HEK293T (cell line): ENCODE data around the gene ZBTB33.
A peak's percentile ranks its signal among the peaks of the same experiment; 100 is the strongest.

Experiments used
- CTCF ChIA-PET: fragments of 350-600 bp; formaldehyde crosslinking; extraction: SDS; loops from one replicate; lab custom pipeline; 2021; ENCODE audit warnings: antibody characterized with exemption, inconsistent platforms; lab: Yijun Ruan, JAX
- POLR2A ChIA-PET: fragments of 350-600 bp; formaldehyde crosslinking; extraction: SDS; loops from one replicate; lab custom pipeline; 2020; ENCODE audit warnings: antibody characterized with exemption, inconsistent platforms; lab: Yijun Ruan, JAX
- DNase-seq: peaks from one replicate; pipeline ENCODE4 v3.0.0; 2012; ENCODE audit warnings: mixed read lengths; ENCODE audit errors: extremely low spot score
- ARNT ChIP-seq: fragments of 450-650 bp; IDR thresholded peaks from 2 replicates; pipeline ENCODE4 v1.6.1; 2017; ENCODE audit warnings: mild to moderate bottlenecking
- BHLHE40 ChIP-seq: fragments of 450-650 bp; IDR thresholded peaks from 2 replicates; pipeline ENCODE4 v1.6.1; 2016; ENCODE audit warnings: mild to moderate bottlenecking, moderate library complexity, borderline replicate concordance
- CTBP1 ChIP-seq: fragments of 450-650 bp; IDR thresholded peaks from 2 replicates; pipeline ENCODE4 v1.6.1; 2016; ENCODE audit warnings: borderline replicate concordance
- ELF4 ChIP-seq: fragments of 450-650 bp; IDR thresholded peaks from 2 replicates; pipeline ENCODE4 v1.6.1; 2017; ENCODE audit warnings: antibody characterized with exemption
- FOXA1 ChIP-seq: fragments of 450-650 bp; IDR thresholded peaks from 2 replicates; pipeline ENCODE4 v1.6.1; 2016; ENCODE audit warnings: mild to moderate bottlenecking
- FOXK2 ChIP-seq: fragments of 450-650 bp; IDR thresholded peaks from 2 replicates; pipeline ENCODE4 v1.6.1; 2016; ENCODE audit warnings: mild to moderate bottlenecking
- FOXM1 ChIP-seq: fragments of 450-650 bp; IDR thresholded peaks from 2 replicates; pipeline ENCODE4 v1.6.1; 2017; ENCODE audit warnings: mild to moderate bottlenecking, borderline replicate concordance
- HDGF ChIP-seq: fragments of 450-650 bp; IDR thresholded peaks from 2 replicates; pipeline ENCODE4 v1.6.1; 2017; ENCODE audit warnings: antibody characterized with exemption, borderline replicate concordance
- L3MBTL2 ChIP-seq: fragments of 450-650 bp; conservative IDR thresholded peaks from 2 replicates; pipeline ENCODE4 v1.6.1; 2016; ENCODE audit warnings: mild to moderate bottlenecking
- LEF1 ChIP-seq: fragments of 450-650 bp; IDR thresholded peaks from 2 replicates; pipeline ENCODE4 v1.6.1; 2017; ENCODE audit warnings: mild to moderate bottlenecking, borderline replicate concordance
- NFRKB ChIP-seq: fragments of 450-650 bp; IDR thresholded peaks from 2 replicates; pipeline ENCODE4 v1.6.1; 2016; ENCODE audit warnings: mild to moderate bottlenecking, moderate library complexity
- SP1 ChIP-seq: fragments of 450-650 bp; IDR thresholded peaks from 2 replicates; pipeline ENCODE4 v1.6.1; 2017
- SUZ12 ChIP-seq: fragments of 450-650 bp; IDR thresholded peaks from 2 replicates; pipeline ENCODE4 v1.6.1; 2016; ENCODE audit warnings: mild to moderate bottlenecking
- TARDBP ChIP-seq: fragments of 450-650 bp; IDR thresholded peaks from 2 replicates; pipeline ENCODE4 v1.6.1; 2016
- ZNF384 ChIP-seq: fragments of 450-650 bp; IDR thresholded peaks from 2 replicates; pipeline ENCODE4 v1.6.1; 2016
- TF ChIP-seq, protein P1 (sequence below): fragments of 450-650 bp; IDR thresholded peaks from 2 replicates; pipeline ENCODE4 v1.6.1; 2016

The ZBTB33 gene

DNA sequence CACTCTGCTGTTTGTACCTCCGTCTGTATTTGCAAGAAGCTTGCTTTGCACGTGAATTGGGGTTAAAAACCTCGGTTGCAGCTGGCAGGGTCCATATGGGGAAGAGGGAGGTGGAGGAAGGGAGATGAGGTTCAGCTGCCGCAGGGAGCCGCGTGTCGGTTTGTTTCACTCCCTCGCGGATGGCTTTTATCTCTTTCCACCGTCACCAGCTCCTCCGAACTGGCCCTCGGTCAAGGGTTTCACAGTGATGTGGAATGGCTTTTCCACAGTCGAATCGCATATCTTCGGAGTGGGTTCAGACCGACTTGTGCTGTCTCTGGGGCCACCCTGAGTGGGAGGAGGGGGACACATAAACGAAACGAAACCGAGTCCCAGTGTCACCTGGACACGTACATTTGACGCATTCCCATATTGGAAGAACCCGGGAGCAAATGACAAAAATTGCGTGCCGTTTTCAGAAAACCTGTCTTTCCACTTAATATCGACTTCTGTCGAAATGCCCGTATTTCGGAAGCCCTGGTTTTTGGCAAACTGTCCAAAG is 929 bp downstream of the ZBTB33 start:
- POLR2A ChIA-PET: interaction anchor here (0.8 to 2.6 kb wide), 6 partner anchors 9 to 58 kb away, joined by 3 to 12 read pairs (median 5); no protein-coding TSS in a partner anchor

DNA sequence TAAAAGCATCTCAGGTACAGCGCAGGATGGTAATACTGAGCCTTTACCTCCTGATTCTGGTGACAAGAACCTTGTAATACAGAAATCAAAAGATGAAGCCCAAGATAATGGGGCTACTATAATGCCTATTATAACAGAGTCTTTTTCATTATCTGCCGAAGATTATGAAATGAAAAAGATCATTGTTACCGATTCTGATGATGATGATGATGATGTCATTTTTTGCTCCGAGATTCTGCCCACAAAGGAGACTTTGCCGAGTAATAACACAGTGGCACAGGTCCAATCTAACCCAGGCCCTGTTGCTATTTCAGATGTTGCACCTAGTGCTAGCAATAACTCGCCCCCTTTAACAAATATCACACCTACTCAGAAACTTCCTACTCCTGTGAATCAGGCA is 3.2 kb downstream of the ZBTB33 start:
- ChIA-PET POLR2A (interaction anchor here (0.8 kb wide), 1 partner anchor 39 kb away, joined by 3 read pairs; no protein-coding TSS in a partner anchor), CTCF (no interaction called here)
- TF ChIP-seq SP1: no peak
- no peak for TF ChIP-seq CTBP1
- TF ChIP-seq FOXM1: no peak
- DNase-seq: no peak

More for the DNA sequence above, 929 bp downstream of the ZBTB33 start:
- peak; percentile 31 for DNase-seq
- CTCF ChIA-PET: interaction anchor here (0.7 kb wide), 1 partner anchor 201 kb away, joined by 3 read pairs; no protein-coding TSS in a partner anchor
- TF ChIP-seq ZNF384: no peak
- TF ChIP-seq L3MBTL2: peak; percentile 34

DNA sequence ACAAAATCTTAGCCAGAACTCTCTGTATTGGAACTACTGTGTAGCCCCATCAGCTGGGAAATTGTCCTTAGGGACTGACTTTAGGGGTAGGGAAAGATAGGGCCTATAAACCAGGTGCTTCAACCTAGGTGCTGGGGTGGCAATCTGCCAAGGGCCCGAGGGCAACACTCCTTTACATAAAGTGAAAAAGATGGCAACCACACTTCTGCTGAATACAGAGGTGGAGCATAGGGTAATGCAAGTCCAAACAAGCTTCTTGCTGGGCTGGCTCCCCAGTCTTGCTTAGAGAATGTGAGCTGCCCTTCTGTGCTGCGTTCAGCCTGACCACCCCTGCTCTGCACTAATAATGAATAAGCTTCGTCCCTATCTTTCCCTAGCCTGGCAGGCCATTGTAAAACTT is 9.8 kb downstream of the ZBTB33 start:
- CTCF ChIA-PET: interaction anchor here (1.2 kb wide), 1 partner anchor 16 kb away, joined by 3 read pairs; no protein-coding TSS in a partner anchor
- TF ChIP-seq FOXA1 (no peak), ARNT (no peak), FOXM1 (no peak), LEF1 (no peak), FOXK2 (no peak), CTBP1 (no peak), ELF4 (no peak), SUZ12 (no peak), BHLHE40 (no peak), NFRKB (no peak), TARDBP (no peak), SP1 (no peak), L3MBTL2 (no peak), HDGF (no peak), ZNF384 (no peak)
- TF ChIP-seq, protein P1, sequence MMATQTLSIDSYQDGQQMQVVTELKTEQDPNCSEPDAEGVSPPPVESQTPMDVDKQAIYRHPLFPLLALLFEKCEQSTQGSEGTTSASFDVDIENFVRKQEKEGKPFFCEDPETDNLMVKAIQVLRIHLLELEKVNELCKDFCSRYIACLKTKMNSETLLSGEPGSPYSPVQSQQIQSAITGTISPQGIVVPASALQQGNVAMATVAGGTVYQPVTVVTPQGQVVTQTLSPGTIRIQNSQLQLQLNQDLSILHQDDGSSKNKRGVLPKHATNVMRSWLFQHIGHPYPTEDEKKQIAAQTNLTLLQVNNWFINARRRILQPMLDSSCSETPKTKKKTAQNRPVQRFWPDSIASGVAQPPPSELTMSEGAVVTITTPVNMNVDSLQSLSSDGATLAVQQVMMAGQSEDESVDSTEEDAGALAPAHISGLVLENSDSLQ: no peak
- POLR2A ChIA-PET: interaction anchor here (1.2 kb wide), 1 partner anchor 10 kb away, joined by 5 read pairs; the partner anchor contains the start of gene ZBTB33
- no peak for DNase-seq

DNA sequence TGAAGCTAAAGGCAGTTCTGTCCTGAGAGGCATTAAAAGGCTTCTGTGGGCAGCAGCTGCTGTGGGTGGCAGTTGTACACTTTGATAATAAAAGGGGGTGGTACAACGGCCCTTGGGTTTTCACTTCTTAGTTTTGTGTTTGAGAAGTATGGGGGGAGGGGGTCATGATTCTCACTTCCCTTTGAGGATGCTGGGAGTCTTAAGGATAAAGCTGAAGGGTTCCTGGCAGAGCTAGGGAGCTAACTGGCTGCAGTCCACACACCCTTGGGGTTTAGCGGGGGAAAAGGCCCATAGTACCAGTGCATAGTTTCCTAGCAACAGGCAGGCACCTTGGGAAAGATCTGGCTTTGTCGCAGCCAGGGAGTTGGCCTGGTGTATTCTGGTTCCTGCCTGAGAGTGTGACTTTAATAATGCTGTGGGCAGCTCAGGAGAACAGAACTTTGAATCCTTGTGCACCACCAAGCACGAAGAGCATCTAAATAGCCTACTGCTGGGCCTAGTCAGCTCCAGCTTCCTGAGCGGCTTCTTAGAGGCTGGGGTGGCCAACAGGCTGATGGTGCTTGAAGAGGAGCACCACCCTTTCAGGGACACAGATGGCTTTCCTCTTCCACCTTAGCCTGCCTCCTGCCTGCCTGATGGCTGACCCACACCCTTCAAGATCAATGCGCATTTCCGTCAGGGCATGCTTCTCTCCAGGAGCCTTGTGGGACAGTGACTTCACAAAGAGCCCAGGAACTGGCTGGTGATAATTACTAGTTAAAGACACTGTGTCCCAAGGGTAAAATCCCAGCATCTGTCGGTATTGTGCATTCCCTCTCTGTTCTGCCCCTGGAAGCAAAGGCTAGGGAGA is 12.5 kb downstream of the ZBTB33 start:
- CTCF ChIA-PET: no interaction called here
- no peak for DNase-seq
- POLR2A ChIA-PET: no interaction called here
- no peak for TF ChIP-seq CTBP1
- TF ChIP-seq L3MBTL2: no peak
- TF ChIP-seq TARDBP: no peak
- no peak for TF ChIP-seq ZNF384
- no peak for TF ChIP-seq NFRKB
- no peak for TF ChIP-seq ELF4
- TF ChIP-seq ARNT: no peak
- no peak for TF ChIP-seq SP1
- TF ChIP-seq FOXK2: no peak
- TF ChIP-seq SUZ12: no peak
- no peak for TF ChIP-seq BHLHE40
- no peak for TF ChIP-seq LEF1
- no peak for TF ChIP-seq HDGF
- TF ChIP-seq, protein P1: no peak
- TF ChIP-seq FOXM1: no peak
- TF ChIP-seq FOXA1: no peak

DNA sequence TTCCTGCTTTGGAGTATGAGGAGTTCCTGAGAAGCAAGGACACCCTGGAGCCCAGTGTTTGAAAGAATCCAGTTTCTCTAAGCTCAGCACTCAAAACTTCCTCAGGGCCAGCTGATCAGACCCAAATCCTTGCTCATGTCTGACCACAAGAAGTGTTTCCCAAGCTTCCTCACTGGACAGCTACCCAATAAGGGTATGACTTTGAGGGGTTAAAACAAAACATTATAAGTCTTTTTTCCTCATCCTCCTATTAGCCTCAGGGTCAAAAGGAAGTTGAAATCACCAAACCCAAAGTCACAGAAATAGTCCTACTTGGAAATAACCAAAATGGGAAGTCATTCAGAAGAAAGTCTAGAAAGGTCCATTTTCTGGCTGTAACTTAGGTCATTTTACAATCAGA is 13.7 kb downstream of the ZBTB33 start:
- TF ChIP-seq ARNT (no peak), LEF1 (no peak), FOXK2 (no peak), HDGF (no peak), ZNF384 (no peak), TARDBP (no peak), CTBP1 (no peak), ELF4 (no peak), NFRKB (no peak), FOXA1 (no peak), L3MBTL2 (no peak), BHLHE40 (no peak), SUZ12 (no peak), SP1 (no peak), FOXM1 (no peak)
- TF ChIP-seq, protein P1: no peak
- DNase-seq: no peak
- CTCF ChIA-PET: no interaction called here
- POLR2A ChIA-PET: interaction anchor here (2.0 kb wide), 1 partner anchor 13 kb away, joined by 7 read pairs; the partner anchor contains the start of gene ZBTB33
